RWPE2 (cell line): ENCODE results near the gene LIMCH1.
"Not testable (repeated sequence)": the region's sequence is repeated elsewhere in the genome, so short reads cannot be mapped to it uniquely, and the experiment has no call there.

ENCODE experiments used
- ATAC-seq: fragments of 200-7000 bp; cut with Tn5 transposase; 3 replicates; pipeline ENCODE4 v1.9.1; 2021; ENCODE audit warnings: low read depth
- DNase-seq: peaks from one replicate; pipeline ENCODE4 v3.0.0-alpha.2; 2020; ENCODE audit warnings: low spot score
- H3K27ac ChIP-seq: fragments of 450-650 bp; 2 replicates; pipeline ENCODE4 v1.5.1; 2017; ENCODE audit warnings: mild to moderate bottlenecking; ENCODE audit not compliant: poor library complexity, severe bottlenecking
- H3K27me3 ChIP-seq: fragments of 250-450 bp; sonication (Bioruptor Pico); 2 replicates; pipeline ENCODE4 v1.5.1; 2021; ENCODE audit warnings: mild to moderate bottlenecking, moderate library complexity; ENCODE audit not compliant: insufficient read depth, poor library complexity, severe bottlenecking
- H3K36me3 ChIP-seq: fragments of 250-450 bp; sonication (Bioruptor Pico); 2 replicates; pipeline ENCODE4 v1.5.1; 2020; ENCODE audit warnings: low read depth, mild to moderate bottlenecking, moderate library complexity
- H3K4me1 ChIP-seq: fragments of 250-450 bp; sonication (Bioruptor Pico); 2 replicates; pipeline ENCODE4 v1.5.1; 2021; ENCODE audit warnings: mild to moderate bottlenecking, moderate library complexity; ENCODE audit not compliant: insufficient read depth, poor library complexity, severe bottlenecking
- H3K4me3 ChIP-seq: fragments of 250-450 bp; sonication (Bioruptor Pico); 2 replicates; pipeline ENCODE4 v1.5.1; 2021; ENCODE audit warnings: mild to moderate bottlenecking, moderate library complexity; ENCODE audit not compliant: severe bottlenecking
- H3K9me3 ChIP-seq: fragments of 250-450 bp; sonication (Bioruptor Pico); 2 replicates; pipeline ENCODE4 v1.5.1; 2021; ENCODE audit warnings: mild to moderate bottlenecking, moderate library complexity; ENCODE audit not compliant: severe bottlenecking
- CTCF ChIP-seq: fragments of 450-650 bp; IDR thresholded peaks from one replicate; pipeline ENCODE4 v1.5.1; 2017; ENCODE audit warnings: mild to moderate bottlenecking, moderate library complexity; ENCODE audit not compliant: poor library complexity, severe bottlenecking

LIMCH1 gene

GRCh38 chr4:41638866-41639265 is 100.9 kb downstream of the LIMCH1 start:
- no peak for ATAC-seq

GRCh38 chr4:41639291-41639690 is 101.3 kb downstream of the LIMCH1 start:
- no peak overlapping the region for H3K4me3 ChIP-seq
- DNase-seq (no peak), ATAC-seq (no peak)
- peaks cover 4% of the 10 kb centered on the region; the same call in 1 of the 2 replicates for H3K36me3 ChIP-seq
- no peak overlapping the region for H3K27ac ChIP-seq
- TF ChIP-seq CTCF: no peak
- H3K27me3 ChIP-seq: no peaks in the 10 kb centered on the region
- H3K4me1 ChIP-seq: peaks cover 5% of the 10 kb centered on the region
- H3K9me3 ChIP-seq: no peaks in the 10 kb centered on the region

More at GRCh38 chr4:41638866-41639265, 100.9 kb downstream of the LIMCH1 start:
- TF ChIP-seq CTCF: no peak
- H3K27me3 ChIP-seq: no peaks in the 10 kb centered on the region
- DNase-seq: no peak
- H3K36me3 ChIP-seq: peaks cover 8% of the 10 kb centered on the region; the same call in 1 of the 2 replicates
- no peak overlapping the region for H3K27ac ChIP-seq
- no peak overlapping the region for H3K4me3 ChIP-seq
- H3K4me1 ChIP-seq: peaks cover 4% of the 10 kb centered on the region
- H3K9me3 ChIP-seq: no peaks in the 10 kb centered on the region

- no peak overlapping the region for H3K27ac ChIP-seq
- DNase-seq (no peak), ATAC-seq (no peak)
- peaks cover 5% of the 10 kb centered on the region for H3K4me1 ChIP-seq
- no peaks in the 10 kb centered on the region for H3K27me3 ChIP-seq
- H3K36me3 ChIP-seq: 0 out of 2 replicates have a peak, but pooled peaks cover 6% of the 10 kb centered on the region
- H3K9me3 ChIP-seq: no peaks in the 10 kb centered on the region
- TF ChIP-seq CTCF: no peak
- no peak overlapping the region for H3K4me3 ChIP-seq
These were observed 102.9 kb downstream of the LIMCH1 start for GRCh38 chr4:41640906-41641305.

- not testable (repeated sequence) for H3K9me3 ChIP-seq, DNase-seq, ATAC-seq, H3K27ac ChIP-seq, H3K4me3 ChIP-seq, H3K4me1 ChIP-seq, H3K27me3 ChIP-seq
- H3K36me3 ChIP-seq: peaks cover 21% of the 10 kb centered on the region
These were observed 104.8 kb downstream of the LIMCH1 start for GRCh38 chr4:41642746-41643145.

GRCh38 chr4:41643331-41643730 is 105.4 kb downstream of the LIMCH1 start:
- Histone ChIP-seq H3K27me3 (no peaks in the 10 kb centered on the region), H3K4me1 (peaks cover 5% of the 10 kb centered on the region), H3K9me3 (no peaks in the 10 kb centered on the region), H3K36me3 (peaks cover 27% of the 10 kb centered on the region), H3K4me3 (no peak overlapping the region), H3K27ac (no peak overlapping the region)
- no peak for TF ChIP-seq CTCF
- ATAC-seq: no peak
- no peak for DNase-seq
